ENCODE measurements around the gene TRIM73. TPM values are rescaled to one million over a fixed set of nuclear protein-coding genes. Genes with fewer than 3 reads are reported as not detected.
"Not testable (repeated sequence)": the region's sequence is repeated elsewhere in the genome, so short reads cannot be mapped to it uniquely, and the experiment has no call there.

TRIM73 gene
- polyA plus RNA-seq, 3 donors = 0.51 to 0.89 TPM; not detected in 1

GRCh38 chr7:75403455-75404443, 8.3 kb downstream of the TRIM73 start:
- H3K36me3 ChIP-seq (replicated peaks in 1 of 2; ENCODE audit: control insufficient read depth in 1 of 2, insufficient read depth in 2 of 2, low read length in 2 of 2); H4K20me1 ChIP-seq (ENCODE audit: insufficient read depth, low read length); H3K27ac Mint-ChIP-seq; H2AFZ ChIP-seq (ENCODE audit: insufficient read depth, low read depth, low read length, poor library complexity, severe bottlenecking); H3K9me3 ChIP-seq (replicated peaks in 1 of 2; ENCODE audit: control insufficient read depth in 1 of 2, insufficient read depth in 1 of 2, low read length in 2 of 2); H3K4me2 ChIP-seq (replicated peaks; ENCODE audit: extremely low read depth, low read length, poor library complexity, severe bottlenecking); H3K27me3 Mint-ChIP-seq (ENCODE audit: low read depth in 3 of 3); H3K36me3 Mint-ChIP-seq; intact Hi-C loops (cut with micrococcal nuclease); H3K9ac ChIP-seq (ENCODE audit: insufficient read depth, low read length, poor library complexity, severe bottlenecking); DNase-seq; H3K4me3 ChIP-seq (replicated peaks in 1 of 3; ENCODE audit: low read depth in 2 of 3, low read length in 3 of 3); H3K4me1 ChIP-seq (ENCODE audit: control insufficient read depth in 1 of 2, insufficient read depth in 2 of 2, low read length in 2 of 2); H3K27me3 ChIP-seq (ENCODE audit: control insufficient read depth in 2 of 2, insufficient read depth in 2 of 2, low read length in 2 of 2); H3K27ac ChIP-seq (ENCODE audit: low read depth in 1 of 2, low read length in 2 of 2); H3K4me3 Mint-ChIP-seq; H3K79me2 ChIP-seq (ENCODE audit: insufficient read depth, low read length); H3K4me1 Mint-ChIP-seq; H3K9me3 Mint-ChIP-seq: not testable (repeated sequence)
- WGBS (ENCODE audit: insufficient coverage) = no CpG with 5 or more reads among the region's 28 CpGs

DNA sequence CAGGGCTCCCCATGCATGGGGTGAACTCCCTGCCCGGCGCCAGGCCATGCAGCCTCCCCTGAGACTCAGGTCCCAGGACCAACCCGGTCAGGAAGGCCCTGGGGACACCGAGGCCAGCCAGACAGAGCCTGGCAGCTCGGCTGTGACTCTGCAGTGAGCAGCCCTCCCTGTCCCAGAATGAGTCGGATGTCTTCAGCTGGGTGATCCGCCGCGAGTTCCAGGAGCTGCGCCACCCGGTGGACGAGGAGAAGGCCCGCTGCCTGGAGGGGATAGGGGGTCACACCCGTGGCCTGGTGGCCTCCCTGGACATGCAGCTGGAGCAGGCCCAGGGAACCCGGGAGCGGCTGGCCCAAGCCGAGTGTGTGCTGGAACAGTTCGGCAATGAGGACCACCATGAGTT, 9.2 kb downstream of the TRIM73 start:
- intact Hi-C loops (cut with micrococcal nuclease); H3K9me3 Mint-ChIP-seq; H3K4me2 ChIP-seq (replicated peaks; ENCODE audit: extremely low read depth, low read length, poor library complexity, severe bottlenecking); DNase-seq; H4K20me1 ChIP-seq (ENCODE audit: insufficient read depth, low read length); H3K27me3 Mint-ChIP-seq (ENCODE audit: low read depth in 3 of 3); H2AFZ ChIP-seq (ENCODE audit: insufficient read depth, low read depth, low read length, poor library complexity, severe bottlenecking); H3K27me3 ChIP-seq (ENCODE audit: control insufficient read depth in 2 of 2, insufficient read depth in 2 of 2, low read length in 2 of 2); H3K79me2 ChIP-seq (ENCODE audit: insufficient read depth, low read length); H3K4me1 Mint-ChIP-seq; H3K4me3 Mint-ChIP-seq; H3K9me3 ChIP-seq (replicated peaks in 1 of 2; ENCODE audit: control insufficient read depth in 1 of 2, insufficient read depth in 1 of 2, low read length in 2 of 2); H3K27ac ChIP-seq (ENCODE audit: low read depth in 1 of 2, low read length in 2 of 2); H3K4me1 ChIP-seq (ENCODE audit: control insufficient read depth in 1 of 2, insufficient read depth in 2 of 2, low read length in 2 of 2); H3K27ac Mint-ChIP-seq; H3K36me3 ChIP-seq (replicated peaks in 1 of 2; ENCODE audit: control insufficient read depth in 1 of 2, insufficient read depth in 2 of 2, low read length in 2 of 2); H3K36me3 Mint-ChIP-seq; H3K4me3 ChIP-seq (replicated peaks in 1 of 3; ENCODE audit: low read depth in 2 of 3, low read length in 3 of 3); H3K9ac ChIP-seq (ENCODE audit: insufficient read depth, low read length, poor library complexity, severe bottlenecking): not testable (repeated sequence)
- WGBS (ENCODE audit: insufficient coverage) = no CpG with 5 or more reads among the region's 18 CpGs

DNA sequence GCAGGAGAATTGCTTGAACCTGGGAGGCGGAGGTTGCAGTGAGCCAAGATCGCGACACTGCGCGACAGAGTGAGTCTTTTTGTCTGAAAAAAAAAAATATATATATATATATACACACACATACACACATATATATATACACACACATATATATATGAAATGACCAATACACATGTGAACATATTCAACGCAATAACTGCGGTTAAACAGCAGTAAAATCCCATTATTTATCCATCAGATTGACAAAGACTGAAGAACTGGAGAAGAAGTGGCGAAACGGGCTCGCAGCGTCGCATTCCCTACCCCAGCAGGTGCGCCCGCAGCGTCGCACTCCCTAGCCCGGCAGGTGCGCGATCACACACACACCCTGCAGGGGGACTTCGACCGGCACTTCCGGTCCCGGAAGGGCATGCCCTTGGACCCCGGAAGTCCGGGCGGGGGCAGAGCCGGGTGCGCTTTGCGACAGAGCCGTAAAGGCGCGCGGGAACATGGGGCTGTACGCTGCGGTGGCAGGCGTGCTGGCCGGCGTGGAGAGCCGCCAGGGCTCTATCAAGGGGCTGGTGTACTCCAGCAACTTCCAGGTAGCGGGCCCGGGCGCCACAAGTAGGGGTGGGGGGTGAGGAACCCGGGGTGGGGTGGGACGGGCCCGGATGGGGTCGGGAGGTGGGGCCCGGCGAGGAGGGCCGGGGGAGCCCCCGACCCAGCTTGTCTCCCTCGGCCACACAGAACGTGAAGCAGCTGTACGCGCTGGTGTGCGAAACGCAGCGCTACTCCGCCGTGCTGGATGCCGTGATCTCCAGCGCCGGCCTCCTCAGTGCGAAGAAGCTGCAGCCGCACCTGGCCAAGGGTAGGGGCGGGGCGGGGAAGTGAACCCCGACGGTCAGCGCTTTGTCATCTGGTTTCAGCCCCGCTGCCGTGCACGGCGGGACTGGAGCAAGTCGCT, 14.7 kb downstream of the TRIM73 start:
- H4K20me1 ChIP-seq (ENCODE audit: insufficient read depth, low read length); H3K27ac Mint-ChIP-seq; H3K9me3 Mint-ChIP-seq; H3K27me3 ChIP-seq (ENCODE audit: control insufficient read depth in 2 of 2, insufficient read depth in 2 of 2, low read length in 2 of 2); H3K27me3 Mint-ChIP-seq (ENCODE audit: low read depth in 3 of 3); H3K4me1 Mint-ChIP-seq; H3K4me2 ChIP-seq (replicated peaks; ENCODE audit: extremely low read depth, low read length, poor library complexity, severe bottlenecking); H3K36me3 ChIP-seq (replicated peaks in 1 of 2; ENCODE audit: control insufficient read depth in 1 of 2, insufficient read depth in 2 of 2, low read length in 2 of 2); H2AFZ ChIP-seq (ENCODE audit: insufficient read depth, low read depth, low read length, poor library complexity, severe bottlenecking); H3K4me1 ChIP-seq (ENCODE audit: control insufficient read depth in 1 of 2, insufficient read depth in 2 of 2, low read length in 2 of 2); H3K9ac ChIP-seq (ENCODE audit: insufficient read depth, low read length, poor library complexity, severe bottlenecking); H3K36me3 Mint-ChIP-seq; H3K79me2 ChIP-seq (ENCODE audit: insufficient read depth, low read length); H3K27ac ChIP-seq (ENCODE audit: low read depth in 1 of 2, low read length in 2 of 2); DNase-seq; H3K9me3 ChIP-seq (replicated peaks in 1 of 2; ENCODE audit: control insufficient read depth in 1 of 2, insufficient read depth in 1 of 2, low read length in 2 of 2); intact Hi-C loops (cut with micrococcal nuclease): not testable (repeated sequence)
- H3K4me3 ChIP-seq (replicated peaks in 1 of 3; ENCODE audit: low read depth in 2 of 3, low read length in 3 of 3) = peak overlapping the region in 2 of 3 experiments; percentile 23 to 28
- WGBS (ENCODE audit: insufficient coverage) = no CpG with 5 or more reads among the region's 74 CpGs
- peak overlapping the region in 1 of 2 donors; percentile 30 for H3K4me3 Mint-ChIP-seq

- intact Hi-C loops (cut with micrococcal nuclease); H3K79me2 ChIP-seq (ENCODE audit: insufficient read depth, low read length); H3K9me3 ChIP-seq (replicated peaks in 1 of 2; ENCODE audit: control insufficient read depth in 1 of 2, insufficient read depth in 1 of 2, low read length in 2 of 2); H4K20me1 ChIP-seq (ENCODE audit: insufficient read depth, low read length); H3K36me3 Mint-ChIP-seq; H3K4me1 ChIP-seq (ENCODE audit: control insufficient read depth in 1 of 2, insufficient read depth in 2 of 2, low read length in 2 of 2); H3K36me3 ChIP-seq (replicated peaks in 1 of 2; ENCODE audit: control insufficient read depth in 1 of 2, insufficient read depth in 2 of 2, low read length in 2 of 2); H2AFZ ChIP-seq (ENCODE audit: insufficient read depth, low read depth, low read length, poor library complexity, severe bottlenecking); H3K4me1 Mint-ChIP-seq; H3K9me3 Mint-ChIP-seq; H3K27ac Mint-ChIP-seq; H3K27ac ChIP-seq (ENCODE audit: low read depth in 1 of 2, low read length in 2 of 2); H3K9ac ChIP-seq (ENCODE audit: insufficient read depth, low read length, poor library complexity, severe bottlenecking); H3K27me3 ChIP-seq (ENCODE audit: control insufficient read depth in 2 of 2, insufficient read depth in 2 of 2, low read length in 2 of 2); H3K4me3 ChIP-seq (replicated peaks in 1 of 3; ENCODE audit: low read depth in 2 of 3, low read length in 3 of 3); DNase-seq; H3K4me2 ChIP-seq (replicated peaks; ENCODE audit: extremely low read depth, low read length, poor library complexity, severe bottlenecking); H3K27me3 Mint-ChIP-seq (ENCODE audit: low read depth in 3 of 3); H3K4me3 Mint-ChIP-seq: not testable (repeated sequence)
- WGBS (ENCODE audit: insufficient coverage) = no CpG with 5 or more reads among the region's 13 CpGs
Observed at GRCh38 chr7:75410823-75411173, 15.4 kb downstream of the TRIM73 start.

Measured in CD14-positive monocyte (primary cell).